Measurements from ENCODE around the gene CFAP161. TPM values are rescaled to one million over a fixed set of nuclear protein-coding genes. Genes with fewer than 3 reads are reported as not detected.

The CFAP161 gene
- total and polyA plus RNA-seq, 4 donors, result 1.4 to 5.4 (median 2.8) TPM

DNA sequence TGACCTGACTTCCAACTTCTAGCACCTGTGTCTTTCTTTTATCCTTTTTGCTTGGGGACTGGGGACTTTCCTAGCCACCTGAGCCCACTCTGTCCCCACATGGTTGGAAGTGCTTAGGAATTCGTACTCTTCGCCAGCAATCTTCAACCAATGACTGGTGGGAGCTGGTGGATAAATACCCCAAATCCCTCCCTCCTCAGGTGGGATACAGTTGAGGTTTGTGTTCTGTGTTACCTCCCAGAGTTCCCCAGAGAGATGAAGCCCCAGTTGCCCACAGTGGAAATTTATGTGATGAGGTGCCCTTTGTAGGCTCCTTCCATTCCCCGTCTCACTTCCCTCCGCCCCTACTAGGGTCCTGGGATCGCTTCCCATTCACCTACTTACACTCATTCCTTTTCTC, 40.1 kb upstream of the CFAP161 start:
- H3K4me1 ChIP-seq (ENCODE audit: control insufficient read depth, insufficient read depth, low read length), result no peaks in the 10 kb centered on the region
- no peak overlapping the region for H3K4me3 ChIP-seq (ENCODE audit: low read depth, low read length)
- H3K9me3 ChIP-seq (ENCODE audit: control insufficient read depth, insufficient read depth, low read length), result no peaks in the 10 kb centered on the region
- WGBS (ENCODE audit: insufficient coverage), result no CpG with 5 or more reads among the region's 5 CpGs
- no peak overlapping the region for H3K27ac ChIP-seq (ENCODE audit: low read depth, low read length)
- no peaks in the 10 kb centered on the region for H3K36me3 ChIP-seq (ENCODE audit: control insufficient read depth, insufficient read depth, low read length)
- H3K27me3 ChIP-seq (ENCODE audit: control insufficient read depth, insufficient read depth, low read length), result no peaks in the 10 kb centered on the region
- no peak for DNase-seq (ENCODE audit: low read depth in 4 of 6, low spot score in 6 of 6)

- no peaks in the 10 kb centered on the region for H3K9me3 ChIP-seq (ENCODE audit: control insufficient read depth, insufficient read depth, low read length)
- no peak for DNase-seq (ENCODE audit: low read depth in 4 of 6, low spot score in 6 of 6)
- no peaks in the 10 kb centered on the region for H3K27me3 ChIP-seq (ENCODE audit: control insufficient read depth, insufficient read depth, low read length)
- H3K4me3 ChIP-seq (ENCODE audit: low read depth, low read length), result no peak overlapping the region
- H3K4me1 ChIP-seq (ENCODE audit: control insufficient read depth, insufficient read depth, low read length), result no peaks in the 10 kb centered on the region
- H3K27ac ChIP-seq (ENCODE audit: low read depth, low read length), result no peak overlapping the region
- WGBS (ENCODE audit: insufficient coverage), result 88% methylated on average over 11 of the region's 12 CpGs
- no peaks in the 10 kb centered on the region for H3K36me3 ChIP-seq (ENCODE audit: control insufficient read depth, insufficient read depth, low read length)
Observed at GRCh38 chr15:81095690-81096365, 38.2 kb upstream of the CFAP161 start.

GRCh38 chr15:81096398-81096797, 37.7 kb upstream of the CFAP161 start:
- Histone ChIP-seq H3K4me1 (ENCODE audit: control insufficient read depth, insufficient read depth, low read length) (no peaks in the 10 kb centered on the region), H3K4me3 (ENCODE audit: low read depth, low read length) (no peak overlapping the region), H3K36me3 (ENCODE audit: control insufficient read depth, insufficient read depth, low read length) (no peaks in the 10 kb centered on the region), H3K27ac (ENCODE audit: low read depth, low read length) (no peak overlapping the region), H3K27me3 (ENCODE audit: control insufficient read depth, insufficient read depth, low read length) (no peaks in the 10 kb centered on the region), H3K9me3 (ENCODE audit: control insufficient read depth, insufficient read depth, low read length) (no peaks in the 10 kb centered on the region)
- no peak for DNase-seq (ENCODE audit: low read depth in 4 of 6, low spot score in 6 of 6)
- 82% methylated on average over 3 of the region's 6 CpGs for WGBS (ENCODE audit: insufficient coverage)

DNA sequence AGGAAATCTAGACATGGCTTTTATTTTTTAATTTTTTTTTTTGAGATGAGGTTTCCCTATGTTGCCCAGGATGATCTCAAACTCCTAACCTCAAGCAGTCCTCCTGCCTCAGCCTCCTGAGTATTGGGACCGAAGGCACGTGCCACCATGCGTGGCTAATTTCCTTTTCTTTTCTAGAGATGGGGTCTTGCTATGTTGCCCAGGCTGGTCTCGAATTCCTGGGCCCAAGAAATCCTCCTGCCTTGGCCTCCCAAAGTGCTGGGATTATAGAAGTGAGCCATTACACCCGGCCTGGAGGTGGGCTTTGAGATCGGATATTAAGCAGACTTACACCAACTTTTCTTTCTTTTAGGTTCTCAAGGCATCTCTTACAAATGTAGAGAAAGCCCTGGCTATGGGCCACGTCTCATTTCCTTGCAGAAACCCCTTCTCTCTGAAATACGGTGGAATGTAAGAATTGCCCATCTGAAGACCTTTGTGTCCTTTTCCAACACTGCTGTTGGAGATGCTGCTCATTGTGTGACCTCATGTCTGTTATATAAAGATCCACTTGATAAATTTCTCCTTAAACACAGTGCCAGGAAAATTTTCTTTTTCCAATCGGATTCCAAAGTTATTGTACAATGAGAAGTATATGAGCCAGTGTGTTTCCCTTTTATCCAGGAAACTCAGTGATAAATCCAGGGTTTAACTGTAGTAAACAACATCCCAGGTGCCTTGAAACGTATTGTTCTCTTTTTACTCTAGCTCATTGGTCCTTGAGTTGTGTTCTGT, 36.8 kb upstream of the CFAP161 start:
- Histone ChIP-seq H3K4me3 (ENCODE audit: low read depth, low read length) (no peak overlapping the region), H3K36me3 (ENCODE audit: control insufficient read depth, insufficient read depth, low read length) (no peaks in the 10 kb centered on the region), H3K27ac (ENCODE audit: low read depth, low read length) (no peak overlapping the region), H3K27me3 (ENCODE audit: control insufficient read depth, insufficient read depth, low read length) (no peaks in the 10 kb centered on the region), H3K9me3 (ENCODE audit: control insufficient read depth, insufficient read depth, low read length) (no peaks in the 10 kb centered on the region), H3K4me1 (ENCODE audit: control insufficient read depth, insufficient read depth, low read length) (no peaks in the 10 kb centered on the region)
- DNase-seq (ENCODE audit: low read depth in 4 of 6, low spot score in 6 of 6), result no peak
- WGBS (ENCODE audit: insufficient coverage), result 94% methylated on average over 3 of the region's 10 CpGs

- no peaks in the 10 kb centered on the region for H3K36me3 ChIP-seq (ENCODE audit: control insufficient read depth, insufficient read depth, low read length)
- WGBS (ENCODE audit: insufficient coverage), result 39% methylated on average over 5 of the region's 5 CpGs
- H3K9me3 ChIP-seq (ENCODE audit: control insufficient read depth, insufficient read depth, low read length), result no peaks in the 10 kb centered on the region
- H3K4me3 ChIP-seq (ENCODE audit: low read depth, low read length), result no peak overlapping the region
- H3K27me3 ChIP-seq (ENCODE audit: control insufficient read depth, insufficient read depth, low read length), result no peaks in the 10 kb centered on the region
- peak in 1 of 6 donors; percentile 32 for DNase-seq (ENCODE audit: low read depth in 4 of 6, low spot score in 6 of 6)
- H3K4me1 ChIP-seq (ENCODE audit: control insufficient read depth, insufficient read depth, low read length), result no peaks in the 10 kb centered on the region
- H3K27ac ChIP-seq (ENCODE audit: low read depth, low read length), result no peak overlapping the region
Observed at GRCh38 chr15:81097890-81098280, 36.2 kb upstream of the CFAP161 start.

- DNase-seq (ENCODE audit: low read depth in 4 of 6, low spot score in 6 of 6), result no peak
- Histone ChIP-seq H3K4me1 (ENCODE audit: control insufficient read depth, insufficient read depth, low read length) (no peaks in the 10 kb centered on the region), H3K9me3 (ENCODE audit: control insufficient read depth, insufficient read depth, low read length) (no peaks in the 10 kb centered on the region), H3K27ac (ENCODE audit: low read depth, low read length) (no peak overlapping the region), H3K27me3 (ENCODE audit: control insufficient read depth, insufficient read depth, low read length) (no peaks in the 10 kb centered on the region), H3K36me3 (ENCODE audit: control insufficient read depth, insufficient read depth, low read length) (no peaks in the 10 kb centered on the region), H3K4me3 (ENCODE audit: low read depth, low read length) (no peak overlapping the region)
- WGBS (ENCODE audit: insufficient coverage), result no CpG with 5 or more reads among the region's 4 CpGs
Observed at GRCh38 chr15:81098349-81098748, 35.7 kb upstream of the CFAP161 start.

- H3K4me1 ChIP-seq (ENCODE audit: control insufficient read depth, insufficient read depth, low read length), result no peaks in the 10 kb centered on the region
- H3K4me3 ChIP-seq (ENCODE audit: low read depth, low read length), result no peak overlapping the region
- WGBS (ENCODE audit: insufficient coverage), result 44% methylated on average over 6 of the region's 13 CpGs
- no peak overlapping the region for H3K27ac ChIP-seq (ENCODE audit: low read depth, low read length)
- H3K36me3 ChIP-seq (ENCODE audit: control insufficient read depth, insufficient read depth, low read length), result no peaks in the 10 kb centered on the region
- H3K9me3 ChIP-seq (ENCODE audit: control insufficient read depth, insufficient read depth, low read length), result no peaks in the 10 kb centered on the region
- no peak for DNase-seq (ENCODE audit: low read depth in 4 of 6, low spot score in 6 of 6)
- peaks cover 2% of the 10 kb centered on the region for H3K27me3 ChIP-seq (ENCODE audit: control insufficient read depth, insufficient read depth, low read length)
Observed at GRCh38 chr15:81098861-81099651, 35.0 kb upstream of the CFAP161 start.

DNA sequence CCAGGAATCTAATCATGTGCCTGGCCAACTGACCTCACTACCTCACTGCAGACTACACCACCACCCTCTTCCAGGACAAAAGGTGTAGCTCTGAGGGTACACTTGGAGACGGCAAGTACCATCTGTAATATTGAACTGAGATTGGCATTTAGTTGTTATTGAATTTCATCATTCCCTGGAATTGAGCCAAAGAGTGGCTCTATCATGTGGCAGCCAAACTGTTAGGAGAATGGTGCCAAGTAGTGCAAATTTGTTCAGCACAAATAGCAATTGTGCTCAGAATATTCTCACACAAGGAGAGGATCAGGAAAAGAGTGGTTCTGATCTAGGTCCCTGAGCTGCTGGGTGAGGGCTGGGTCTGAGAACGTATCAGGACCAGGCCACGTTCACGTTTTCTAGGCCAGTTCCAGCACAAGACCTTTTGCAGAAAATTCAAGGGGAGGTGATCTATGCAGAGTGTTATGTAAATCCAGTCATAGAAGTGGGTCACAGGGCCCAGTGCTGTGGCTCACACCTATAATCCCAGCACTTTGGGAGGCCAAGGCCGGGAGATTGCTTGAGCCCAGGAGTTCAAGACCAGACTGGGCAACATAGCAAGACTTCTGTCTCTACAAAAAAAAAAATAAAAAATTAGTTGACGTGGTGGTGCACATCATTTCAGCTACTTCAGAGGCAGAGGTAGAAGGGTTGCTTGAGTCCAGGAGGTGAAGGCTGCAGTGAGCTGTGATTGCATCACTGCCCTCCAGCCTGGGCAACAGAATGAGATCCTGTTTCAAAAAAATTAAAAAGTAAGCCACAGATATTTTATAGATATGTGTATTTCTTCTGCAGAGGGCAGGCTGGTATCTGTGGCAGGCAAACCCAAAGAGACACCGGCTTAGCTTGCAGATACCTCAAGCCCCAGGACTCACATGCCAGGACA, 31.9 kb upstream of the CFAP161 start:
- Histone ChIP-seq H3K9me3 (ENCODE audit: control insufficient read depth, insufficient read depth, low read length) (no peaks in the 10 kb centered on the region), H3K36me3 (ENCODE audit: control insufficient read depth, insufficient read depth, low read length) (no peaks in the 10 kb centered on the region), H3K27me3 (ENCODE audit: control insufficient read depth, insufficient read depth, low read length) (peaks cover 3% of the 10 kb centered on the region), H3K4me3 (ENCODE audit: low read depth, low read length) (no peak overlapping the region), H3K27ac (ENCODE audit: low read depth, low read length) (no peak overlapping the region), H3K4me1 (ENCODE audit: control insufficient read depth, insufficient read depth, low read length) (no peaks in the 10 kb centered on the region)
- DNase-seq (ENCODE audit: low read depth in 4 of 6, low spot score in 6 of 6), result peak in 2 of 6 donors; percentile 62 to 70
- WGBS (ENCODE audit: insufficient coverage), result 88% methylated on average over 5 of the region's 7 CpGs

- H3K4me3 ChIP-seq (ENCODE audit: low read depth, low read length), result no peak overlapping the region
- H3K27ac ChIP-seq (ENCODE audit: low read depth, low read length), result no peak overlapping the region
- no peaks in the 10 kb centered on the region for H3K4me1 ChIP-seq (ENCODE audit: control insufficient read depth, insufficient read depth, low read length)
- DNase-seq (ENCODE audit: low read depth in 4 of 6, low spot score in 6 of 6), result no peak
- H3K9me3 ChIP-seq (ENCODE audit: control insufficient read depth, insufficient read depth, low read length), result no peaks in the 10 kb centered on the region
- peaks cover 3% of the 10 kb centered on the region for H3K27me3 ChIP-seq (ENCODE audit: control insufficient read depth, insufficient read depth, low read length)
- no CpG with 5 or more reads among the region's 1 CpG for WGBS (ENCODE audit: insufficient coverage)
- no peaks in the 10 kb centered on the region for H3K36me3 ChIP-seq (ENCODE audit: control insufficient read depth, insufficient read depth, low read length)
Observed at GRCh38 chr15:81103857-81104256, 30.2 kb upstream of the CFAP161 start.

Data from spinal cord (tissue), 10 donors.